Measurements from ENCODE around the gene A4GNT.
"Not testable (repeated sequence)": the region's sequence is repeated elsewhere in the genome, so short reads cannot be mapped to it uniquely, and the experiment has no call there.

Gene A4GNT

GRCh38 chr3:138132239-138132638 is at the start of gene A4GNT:
Gene A4GNT (minus strand): TSS chr3:138132390. CDS start chr3:138131256, 1,134 bp downstream.
- DNase-seq: no peak

- DNase-seq: peak; percentile 8 to 67
Observed at GRCh38 chr3:138180375-138181029, 48.3 kb upstream of the A4GNT start.

- DNase-seq: peak; percentile 70 to 89
Observed at GRCh38 chr3:138174421-138175131, 42.4 kb upstream of the A4GNT start, which contains the start of gene DBR1. Gene DBR1 (minus strand): TSS chr3:138174921. CDS start chr3:138174795, 126 bp downstream.

DNA sequence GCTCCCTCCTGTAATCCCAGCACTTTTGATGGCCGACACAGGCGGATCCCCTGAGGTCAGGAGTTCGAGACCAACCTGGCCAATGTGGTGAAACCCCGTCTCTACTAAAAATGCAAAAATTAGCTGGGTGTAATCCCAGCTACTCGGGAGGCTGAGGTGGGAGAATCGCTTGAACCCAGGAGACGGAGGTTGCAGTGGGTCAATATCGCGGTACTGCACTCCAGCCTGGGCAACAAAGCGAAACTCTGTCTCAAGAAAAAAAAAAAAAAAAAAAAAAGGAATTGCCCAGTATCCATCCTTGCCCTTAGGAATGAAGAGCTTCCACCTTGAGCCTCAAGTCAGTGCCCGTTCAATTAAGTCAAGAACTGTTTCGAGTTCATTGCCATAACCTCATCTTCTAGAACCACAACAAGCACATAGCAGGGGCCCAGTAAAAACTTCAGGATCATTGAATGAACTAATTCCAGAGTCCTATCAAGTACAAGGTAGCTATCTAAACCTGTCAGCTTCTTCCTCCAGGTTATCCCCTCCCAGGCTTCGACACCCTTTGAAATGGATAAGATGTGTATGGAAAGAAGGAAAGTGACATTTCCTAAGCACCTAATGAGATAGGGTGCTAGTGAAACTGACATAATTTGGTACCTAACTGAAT is 41.7 kb upstream of the A4GNT start:
- peak in 1 of 2 experiments; percentile 47 for DNase-seq

DNA sequence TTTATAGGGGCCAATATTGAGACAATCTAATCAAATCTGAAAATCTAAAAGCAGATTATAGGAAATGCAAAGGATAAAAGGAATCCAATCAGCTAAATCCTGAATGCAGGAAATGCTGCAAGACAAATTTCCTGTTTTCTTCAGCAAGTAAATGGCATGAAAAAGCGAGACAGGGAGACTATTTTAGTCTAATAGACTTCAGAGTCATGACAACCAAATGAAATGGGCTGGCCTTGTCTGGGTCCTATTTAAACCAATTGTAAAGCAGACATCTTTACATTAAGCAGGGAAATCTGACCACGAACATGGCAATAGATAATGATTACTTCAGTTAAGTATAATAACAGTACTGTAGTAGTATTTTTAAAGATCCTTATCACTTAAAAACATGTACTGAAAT is 40.4 kb upstream of the A4GNT start:
- no peak for DNase-seq

- no peak for DNase-seq
Observed at GRCh38 chr3:138165061-138165460, 32.9 kb upstream of the A4GNT start.

GRCh38 chr3:138157743-138158142 is 25.6 kb upstream of the A4GNT start:
- no peak for DNase-seq

DNA sequence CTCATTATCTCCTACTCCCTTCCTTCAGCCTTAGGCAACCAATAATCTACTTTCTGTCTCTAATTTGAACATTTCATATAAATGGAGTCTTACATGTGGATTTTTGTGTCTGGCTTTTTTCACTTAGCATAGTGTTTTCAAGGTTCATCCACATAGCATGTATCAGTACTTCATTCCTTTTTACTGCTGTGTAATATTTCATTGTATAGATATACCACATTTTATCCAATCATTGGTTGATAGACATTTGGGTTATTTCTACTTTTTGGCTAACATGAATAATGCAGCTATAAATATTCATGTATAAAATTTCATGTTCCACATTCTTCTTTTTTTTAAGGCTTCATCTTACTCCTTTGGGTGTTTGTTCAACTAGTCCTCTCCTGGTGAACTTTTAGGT is 22.3 kb upstream of the A4GNT start:
- no peak for DNase-seq

DNA sequence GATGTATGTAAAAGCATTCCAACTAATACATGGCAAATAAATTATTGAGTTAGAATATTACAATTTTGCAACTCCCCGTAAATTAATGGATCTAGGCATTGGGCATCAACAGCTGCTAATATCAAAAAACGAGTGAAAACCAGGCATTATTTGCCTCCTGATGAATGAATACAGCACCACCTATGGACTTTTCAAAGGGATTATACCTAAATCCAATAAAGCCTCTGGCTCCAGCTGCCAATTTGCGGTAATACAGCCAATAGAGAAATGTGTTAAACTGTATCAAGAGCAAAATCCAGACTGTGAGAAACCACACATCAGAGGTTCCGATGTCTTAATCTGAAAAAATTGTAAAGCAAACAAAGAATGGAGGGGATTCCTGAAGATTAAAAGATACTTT is 16.3 kb upstream of the A4GNT start:
- DNase-seq: peak; percentile 65 to 88

DNA sequence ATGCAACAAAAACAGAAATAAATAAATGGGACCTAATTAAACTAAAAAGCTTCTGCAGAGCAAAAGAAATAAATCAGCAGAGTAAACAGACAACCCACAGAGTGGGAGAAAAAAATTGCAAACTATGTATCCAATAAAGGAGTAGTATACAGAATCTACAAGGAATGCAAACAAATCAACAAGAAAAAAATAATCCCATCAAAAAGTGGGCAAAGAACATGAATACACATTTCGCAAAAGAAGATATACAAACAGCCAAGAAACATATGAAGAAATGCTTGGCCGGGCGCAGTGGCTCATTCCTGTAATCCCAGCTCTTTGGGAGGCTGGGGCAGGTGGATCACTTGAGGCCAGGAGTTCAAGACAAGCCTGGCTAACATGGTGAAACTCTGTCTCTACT is 10.0 kb upstream of the A4GNT start:
- DNase-seq: not testable (repeated sequence)

DNA sequence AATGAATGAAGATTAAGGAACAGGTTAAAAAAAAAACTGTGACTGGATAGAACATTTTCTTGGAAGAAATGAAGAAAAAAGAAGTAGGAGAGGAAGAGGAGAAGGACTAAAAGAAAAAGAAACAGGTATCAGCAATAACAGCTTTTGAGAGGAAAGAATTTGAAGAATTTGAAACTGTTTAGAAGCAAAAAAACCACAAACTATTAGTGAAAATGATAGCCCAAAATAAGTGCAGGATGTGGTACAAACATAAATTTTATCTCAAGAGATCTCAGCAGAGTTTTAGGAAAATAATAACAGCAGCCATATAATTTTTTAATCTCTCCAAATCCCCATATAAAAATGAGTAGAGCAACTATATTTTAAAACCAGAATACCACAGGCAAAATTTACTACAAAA is 8.8 kb upstream of the A4GNT start:
- DNase-seq: no peak

DNA sequence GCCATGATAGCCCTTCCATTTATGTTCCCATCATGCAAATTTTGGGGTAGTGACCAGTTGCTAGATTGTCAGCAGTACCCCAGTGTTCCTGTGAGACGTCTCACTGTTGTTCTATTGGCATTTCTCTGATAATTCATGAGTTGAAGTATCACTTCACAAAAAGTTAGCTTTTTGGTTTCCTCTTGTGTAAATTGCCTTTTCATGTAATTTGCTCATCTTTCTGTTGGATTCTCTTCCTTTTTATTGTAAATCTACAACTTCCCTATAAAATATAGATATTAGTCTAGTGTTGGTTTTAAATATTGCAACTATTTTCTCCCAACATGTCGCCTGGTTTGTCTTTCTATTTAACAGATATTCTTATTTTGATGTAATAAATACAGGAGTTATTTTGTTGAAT is 7.5 kb upstream of the A4GNT start:
- DNase-seq: no peak

- DNase-seq: no peak
Observed at GRCh38 chr3:138137861-138138260, 5.7 kb upstream of the A4GNT start.

DNA sequence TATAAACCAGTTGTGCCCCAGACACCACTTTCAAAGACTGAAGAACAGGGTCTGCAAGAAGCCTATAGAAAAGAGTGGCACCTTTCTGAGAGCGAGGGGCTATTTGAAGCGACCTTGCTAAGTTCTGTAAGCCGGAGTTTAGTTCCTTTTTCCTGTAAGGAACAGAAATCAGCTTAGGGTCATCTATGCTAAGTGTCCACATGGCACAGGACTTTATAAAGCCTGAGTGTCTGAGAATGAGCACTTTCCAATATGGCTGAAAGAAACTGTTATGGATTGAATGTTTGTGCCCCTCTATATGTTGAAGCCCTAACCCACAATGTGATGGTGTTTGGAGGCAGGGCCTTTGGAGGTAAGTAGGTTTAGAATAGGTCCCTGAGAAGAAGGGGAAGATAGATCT is 4.0 kb upstream of the A4GNT start:
- DNase-seq: no peak

GRCh38 chr3:138135833-138136194 is 3.6 kb upstream of the A4GNT start:
- DNase-seq: no peak

- no peak for DNase-seq
Observed at GRCh38 chr3:138135146-138135832, 3.1 kb upstream of the A4GNT start.

DNA sequence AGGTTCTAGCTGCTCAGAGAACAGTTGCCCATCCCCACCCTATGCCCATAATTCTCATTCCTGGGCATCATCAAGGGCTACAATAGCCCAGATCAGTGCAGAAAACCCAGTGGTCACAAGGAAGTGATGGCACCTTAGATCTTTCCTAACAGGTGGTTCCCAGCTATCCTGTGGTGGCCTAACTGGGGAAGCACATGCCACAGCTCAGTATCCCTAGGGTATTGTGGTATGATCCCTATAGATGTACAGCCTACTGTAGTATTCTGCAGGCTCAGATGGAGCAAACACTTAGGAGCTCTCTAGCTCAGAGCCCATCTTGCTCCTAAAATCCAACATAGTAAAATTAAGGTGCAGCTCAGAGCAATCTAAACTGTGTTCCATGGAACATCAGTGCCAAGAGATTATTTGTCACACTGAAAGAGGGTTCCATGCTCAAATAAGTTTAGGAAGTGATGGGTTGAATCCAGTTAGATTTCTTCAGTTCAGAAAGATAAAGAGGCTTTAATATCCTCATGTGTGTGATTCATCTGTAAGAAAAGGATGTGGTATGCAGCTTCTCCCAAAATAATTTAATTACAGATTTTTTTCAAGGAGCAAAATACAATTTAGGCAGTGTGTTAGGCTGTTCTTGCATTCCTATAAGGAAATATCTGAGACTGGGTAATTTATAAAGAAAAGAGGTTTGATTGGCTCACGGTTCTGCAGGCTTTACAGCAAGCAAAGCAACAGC is 4.4 kb downstream of the A4GNT start:
- DNase-seq: no peak

DNA sequence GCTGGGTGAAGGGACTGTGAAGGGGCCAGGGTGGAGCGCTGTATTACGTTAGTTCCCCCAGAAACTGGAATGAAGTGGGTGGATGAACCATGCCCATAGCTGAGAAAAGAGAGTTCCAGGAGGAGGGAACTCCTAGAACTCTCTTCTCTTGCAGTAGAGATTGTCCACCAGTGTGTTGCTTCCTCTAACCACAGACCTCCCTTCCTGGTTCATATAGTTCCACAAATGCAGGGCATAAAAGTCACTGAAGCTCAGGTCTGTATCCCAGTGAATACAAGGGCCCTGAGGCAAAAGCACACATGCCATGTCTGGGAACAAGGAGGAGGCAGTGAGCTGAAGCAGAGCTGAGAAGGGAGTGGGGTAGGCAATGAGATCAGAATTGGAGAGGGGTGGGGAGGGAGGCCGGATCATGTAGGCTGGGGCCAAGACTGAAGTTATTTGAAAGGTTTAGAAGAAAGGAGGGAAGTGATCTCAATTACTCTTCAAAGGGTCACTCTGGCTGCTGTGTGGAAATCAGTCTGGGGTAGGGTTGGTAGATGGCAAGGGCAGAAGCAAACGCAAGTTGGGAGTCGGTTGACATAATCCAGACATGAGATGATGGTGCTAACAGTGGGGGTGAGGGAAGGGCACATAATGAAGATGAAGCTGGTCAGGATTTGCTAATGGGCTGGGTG is 6.5 kb downstream of the A4GNT start:
- DNase-seq: no peak

DNA sequence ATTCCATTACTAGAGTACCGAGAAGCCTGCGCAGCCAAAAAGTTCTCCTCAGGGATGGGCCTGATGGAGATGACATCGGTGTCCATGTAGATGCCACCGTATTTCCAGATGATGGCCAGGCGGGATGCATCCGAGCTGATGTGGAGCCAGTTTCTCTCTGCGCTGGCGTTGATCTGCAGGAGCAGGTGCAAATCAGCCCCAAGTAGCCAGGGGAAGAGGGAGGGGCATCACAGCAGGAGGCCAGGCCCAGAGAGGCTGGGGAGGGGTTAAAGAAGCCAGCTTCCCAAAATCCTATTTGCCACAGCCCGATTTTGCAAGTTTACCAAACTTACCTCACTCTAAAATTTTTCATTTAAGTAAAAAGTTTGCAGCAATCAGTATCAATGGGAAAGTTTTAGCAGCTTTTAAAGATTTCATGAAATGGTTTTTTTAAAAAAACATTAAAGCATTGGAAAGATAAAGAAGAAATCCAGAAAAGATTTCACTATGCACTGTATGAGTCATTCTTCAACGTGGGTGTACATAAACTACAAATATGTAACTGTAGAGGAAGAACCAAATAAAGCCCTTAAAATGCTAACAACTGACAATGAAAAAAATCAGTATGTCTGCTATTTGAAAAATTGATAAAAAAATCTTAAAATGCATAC is 7.4 kb downstream of the A4GNT start:
- peak in 1 of 2 experiments; percentile 37 for DNase-seq

- no peak for DNase-seq
Observed at GRCh38 chr3:138124188-138124587, 8.0 kb downstream of the A4GNT start.

DNA sequence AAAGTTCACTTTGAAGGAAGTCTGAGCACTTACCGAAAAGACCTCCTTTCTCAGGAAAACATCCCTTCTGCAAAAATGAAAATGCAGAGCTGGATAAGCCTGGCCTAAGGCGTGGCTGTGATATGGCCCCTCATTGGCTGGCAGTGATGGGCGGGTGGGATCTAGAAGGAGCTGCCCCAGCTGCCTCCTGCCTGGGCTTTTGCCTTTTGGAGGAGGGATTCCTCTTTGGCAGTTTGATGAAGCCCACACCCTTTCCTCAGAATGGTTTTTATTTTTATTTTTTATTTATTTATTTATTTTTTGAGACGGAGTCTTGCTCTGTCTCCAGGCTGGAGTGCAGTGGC is 12.8 kb downstream of the A4GNT start:
- DNase-seq: peak in 1 of 2 experiments; percentile 26

All from NCI-H524 (cell line).